ENCODE data around the gene KCNJ11. TPM values are rescaled to one million over a fixed set of nuclear protein-coding genes. Genes with fewer than 3 reads are reported as not detected.

The KCNJ11 gene
- total RNA-seq, 1 donor from 2014 or later = 29.2 TPM

DNA sequence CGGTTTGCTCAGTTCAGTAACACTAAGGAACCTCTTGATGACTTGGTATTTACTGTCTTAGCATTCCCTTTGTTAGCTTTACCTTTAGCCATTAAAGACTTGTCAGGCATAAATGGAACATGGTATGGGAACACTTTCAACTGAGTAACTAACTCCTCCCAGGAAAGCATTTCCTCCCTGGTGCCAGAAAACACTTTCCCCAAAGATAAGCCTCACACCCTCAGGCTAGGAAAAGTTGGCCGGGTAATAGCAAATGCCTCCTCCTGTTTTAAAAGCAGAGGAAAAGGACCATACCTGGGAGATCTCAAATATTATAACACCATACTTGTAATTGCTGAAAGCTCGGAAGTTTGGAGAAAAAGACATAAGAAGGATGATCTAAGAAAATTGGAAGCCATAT is 12.0 kb downstream of the KCNJ11 start:
- DNase-seq (no peak), ATAC-seq (peak; percentile 77)
- intact Hi-C loops (cut with micrococcal nuclease) = no loop called here

DNA sequence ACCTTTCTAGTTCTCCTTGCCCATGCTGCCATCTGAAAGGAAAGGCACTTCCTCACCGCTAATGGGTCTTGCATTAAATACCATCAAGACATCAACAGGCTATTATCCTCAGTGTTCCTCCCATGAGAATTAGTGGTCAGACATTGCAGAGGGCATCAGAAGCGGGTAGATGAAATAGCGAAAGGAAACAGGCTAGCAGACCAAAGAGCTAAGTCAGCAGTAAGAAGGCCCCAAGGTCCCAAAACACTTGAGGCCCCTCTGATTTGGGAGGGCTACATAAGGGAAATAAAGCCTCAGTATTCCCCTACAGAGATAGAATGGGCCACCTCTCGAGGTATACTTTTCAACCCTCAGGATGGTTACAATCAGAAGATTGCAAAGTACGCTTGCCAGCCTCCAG is 12.9 kb downstream of the KCNJ11 start:
- no peak for ATAC-seq
- intact Hi-C loops (cut with micrococcal nuclease) = no loop called here
- DNase-seq = no peak

DNA sequence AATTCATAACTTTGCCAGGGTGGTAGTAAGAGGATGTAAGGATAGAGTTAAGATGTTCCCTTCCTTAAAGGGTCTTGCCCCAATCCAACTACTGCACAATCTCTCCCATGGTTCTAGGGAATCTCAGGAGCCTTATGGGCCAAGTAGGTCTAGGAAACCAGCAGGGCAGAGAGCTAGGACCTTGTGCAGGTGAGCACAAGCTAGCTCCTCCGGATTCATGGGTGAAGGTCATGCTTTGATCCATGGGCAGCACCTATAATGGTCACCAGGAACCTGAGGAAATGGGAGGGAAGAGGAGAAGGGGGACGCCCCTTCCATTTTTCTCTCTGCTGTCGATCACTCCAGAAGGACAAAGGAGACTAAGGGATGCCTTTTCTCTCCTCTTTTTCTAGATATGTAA is 16.8 kb downstream of the KCNJ11 start:
- ATAC-seq (no peak), DNase-seq (no peak)
- intact Hi-C loops (cut with micrococcal nuclease) = no loop called here

DNA sequence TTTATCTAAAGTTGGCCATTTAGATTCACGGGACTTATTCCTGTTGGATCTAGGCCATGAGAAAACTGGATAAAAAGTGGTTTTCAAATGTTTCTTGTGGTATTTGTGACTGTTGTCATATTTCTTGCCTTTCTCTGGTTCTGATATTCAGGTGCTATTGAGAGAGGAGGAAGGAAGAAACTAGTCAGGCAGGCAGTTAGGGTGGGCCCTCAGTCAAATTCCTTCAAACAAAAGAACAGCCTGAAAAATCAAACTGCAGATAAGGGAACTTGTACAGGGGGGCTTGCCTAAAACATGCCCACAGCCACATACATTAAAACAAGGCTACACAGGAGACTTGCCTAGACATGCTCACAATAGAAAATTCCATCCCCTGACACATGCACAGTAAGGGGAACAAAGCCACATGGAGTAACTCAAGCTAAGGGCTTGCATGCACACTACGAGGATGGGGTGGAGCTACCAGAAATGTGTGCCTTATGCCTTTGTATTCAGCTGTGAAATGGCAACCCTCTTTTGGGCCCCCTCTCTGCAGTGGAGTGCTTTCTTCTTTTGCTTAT is 18.7 kb downstream of the KCNJ11 start:
- no peak for ATAC-seq
- DNase-seq = no peak
- intact Hi-C loops (cut with micrococcal nuclease) = no loop called here

DNA sequence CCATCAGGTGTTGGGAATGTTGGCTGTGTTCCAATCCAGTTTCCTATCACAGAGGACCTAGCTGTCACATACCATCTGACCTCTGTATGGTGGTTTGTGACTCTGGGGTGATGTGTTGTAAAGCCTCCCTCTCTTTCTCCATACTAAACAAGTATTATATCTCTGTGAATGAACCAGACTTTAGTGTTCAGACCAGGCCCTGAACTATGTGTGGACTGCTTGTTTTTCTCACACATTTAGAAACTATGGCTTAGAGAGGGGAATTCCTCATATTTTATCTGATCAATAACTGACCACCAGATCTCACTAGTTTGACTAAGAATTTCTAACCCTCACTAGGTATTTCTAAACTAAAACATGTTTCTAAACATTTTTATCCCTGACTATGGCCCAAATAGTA is 19.4 kb downstream of the KCNJ11 start:
- intact Hi-C loops (cut with micrococcal nuclease) = no loop called here
- ATAC-seq = no peak
- DNase-seq = no peak

DNA sequence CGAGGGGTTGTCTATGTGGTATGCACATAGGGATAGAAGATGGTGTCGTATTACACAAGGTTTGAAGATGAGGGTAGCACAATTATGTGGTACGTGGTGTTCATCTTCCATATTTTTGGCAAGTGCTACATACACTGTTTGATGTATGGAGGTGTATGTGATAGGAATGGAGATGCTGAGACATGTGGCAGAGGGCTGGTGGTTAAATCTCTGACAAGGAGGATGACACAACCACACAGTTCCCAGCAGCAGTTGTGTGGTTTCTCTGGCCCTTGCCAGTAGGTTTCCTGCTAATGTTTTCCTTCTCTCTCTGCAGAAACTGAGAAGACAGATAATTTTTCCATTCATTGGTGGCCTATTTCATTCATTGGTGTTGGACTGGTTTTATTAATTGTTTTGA is 19.9 kb downstream of the KCNJ11 start:
- DNase-seq (no peak), ATAC-seq (no peak)
- intact Hi-C loops (cut with micrococcal nuclease) = no loop called here

DNA sequence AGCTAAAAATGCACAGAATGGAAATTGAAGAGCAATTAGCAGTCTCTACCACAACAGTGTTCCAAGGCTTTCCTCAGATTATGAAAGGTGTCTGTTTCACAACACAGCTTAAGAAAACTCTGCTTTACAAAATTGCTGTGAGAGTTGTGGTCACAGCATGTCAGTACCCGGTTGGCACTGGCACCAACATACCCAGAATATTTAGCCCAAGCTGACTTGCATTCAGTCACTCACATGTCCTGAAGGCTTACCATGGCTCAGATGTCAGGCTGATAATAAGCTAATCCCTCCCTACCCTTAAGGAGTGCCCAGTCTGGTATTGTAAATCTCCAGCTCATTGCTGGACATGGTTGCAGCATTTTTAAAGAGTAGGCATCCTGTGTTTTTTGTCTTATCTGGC is 22.0 kb downstream of the KCNJ11 start:
- DNase-seq (no peak), ATAC-seq (no peak)
- intact Hi-C loops (cut with micrococcal nuclease) = no loop called here

DNA sequence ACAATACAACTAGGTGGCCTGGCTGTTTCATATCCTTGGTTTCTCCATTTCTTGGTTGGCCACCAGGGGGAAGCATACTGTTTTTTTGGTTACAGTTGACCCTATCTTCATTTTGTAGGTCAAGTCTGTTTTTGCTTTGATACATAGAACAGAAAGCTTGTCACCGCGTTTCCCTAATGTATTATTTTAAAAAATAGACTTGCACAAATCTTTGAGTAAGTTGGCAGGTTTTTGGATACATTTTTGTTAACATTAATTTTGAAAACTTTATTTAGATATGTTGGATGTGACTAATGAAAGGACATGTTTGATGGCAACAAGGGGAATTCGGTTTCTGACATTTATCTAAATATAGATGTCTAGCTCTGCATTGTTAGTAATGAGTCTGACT is 33.9 kb downstream of the KCNJ11 start:
- peak; percentile 51 for ATAC-seq
- DNase-seq = no peak
- intact Hi-C loops (cut with micrococcal nuclease) = no loop called here

DNA sequence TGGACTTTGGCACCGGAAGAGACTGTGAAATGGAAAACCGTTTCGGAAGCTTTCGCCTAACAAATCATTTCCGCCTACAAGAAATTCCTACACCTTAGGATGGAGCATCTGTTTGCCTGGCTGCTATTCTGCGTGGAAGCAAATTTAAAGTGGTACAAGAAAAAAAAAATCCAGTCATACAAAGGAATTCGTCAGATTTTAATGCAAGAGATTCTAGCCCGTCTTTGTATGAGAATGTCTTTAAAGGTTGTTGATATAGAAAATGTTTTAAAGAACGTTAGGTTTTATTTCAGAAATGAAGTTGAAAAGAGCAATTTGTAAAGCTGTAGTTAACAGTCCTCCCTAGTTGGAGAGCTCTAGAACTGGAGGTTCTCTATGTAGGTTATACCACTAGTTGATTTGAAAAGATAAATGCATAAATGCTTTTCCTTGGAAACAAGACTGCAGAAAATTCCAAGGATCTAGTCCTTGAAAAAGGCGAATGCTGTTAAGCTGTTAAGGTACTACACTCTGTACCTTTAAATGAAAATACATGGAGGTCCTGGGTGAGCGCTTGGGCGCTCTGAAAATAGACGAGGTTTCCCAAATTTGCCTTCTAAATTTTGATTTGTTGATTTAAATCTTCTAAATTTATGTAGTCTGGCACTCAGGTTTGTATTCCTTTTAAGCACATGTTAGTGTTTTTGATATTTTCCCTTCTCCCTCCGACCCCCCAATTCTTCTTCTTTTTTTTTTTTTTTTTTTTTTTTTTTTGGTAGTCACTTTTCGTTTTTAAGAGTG is 34.4 kb downstream of the KCNJ11 start:
- no peak for ATAC-seq
- intact Hi-C loops (cut with micrococcal nuclease) = no loop called here
- DNase-seq = no peak

DNA sequence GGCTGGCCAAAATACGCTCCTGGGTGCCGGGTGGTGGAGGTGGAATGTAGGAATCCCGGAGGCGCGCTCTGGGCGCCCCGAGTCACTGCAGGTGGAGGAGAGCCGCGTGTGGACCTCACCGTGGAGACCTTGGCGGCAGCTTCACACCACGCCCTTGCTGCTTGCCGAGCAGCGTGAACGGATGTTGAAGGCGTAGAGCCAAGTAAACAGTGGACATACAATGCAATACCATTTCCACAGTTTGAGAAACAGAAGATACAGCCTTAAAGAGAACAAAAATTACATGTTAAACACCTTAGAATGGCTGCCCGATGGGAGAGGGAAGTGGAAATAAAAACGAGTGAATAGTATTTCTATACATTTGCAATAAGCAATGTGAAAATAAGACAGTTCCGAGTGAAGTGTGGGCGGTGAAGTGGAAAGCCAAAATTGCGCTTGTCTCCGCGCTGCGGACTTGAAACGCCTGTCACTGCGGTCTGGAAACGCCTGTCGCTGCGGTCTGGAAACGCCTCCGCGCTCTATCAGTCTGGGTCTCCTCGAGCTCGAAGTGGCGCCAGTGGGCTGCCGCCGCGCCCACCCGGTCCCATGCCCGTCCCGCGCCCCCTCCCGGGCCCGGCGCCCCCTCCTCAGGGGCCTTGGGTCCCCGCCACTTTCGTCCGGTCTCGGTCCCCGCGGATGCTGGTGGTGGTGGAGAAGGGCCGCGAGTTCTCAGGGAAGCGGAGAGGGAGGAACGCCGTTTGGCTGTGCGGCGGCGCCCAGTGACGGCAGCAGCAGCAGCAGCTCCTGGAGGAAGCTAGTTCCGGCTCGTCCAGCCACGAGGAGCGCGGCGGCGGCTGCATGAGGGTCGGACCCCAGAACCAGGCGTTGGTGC is 35.3 kb downstream of the KCNJ11 start:
- DNase-seq = peak; percentile 84
- intact Hi-C loops (cut with micrococcal nuclease) = no loop called here
- ATAC-seq = peak; percentile 86

DNA sequence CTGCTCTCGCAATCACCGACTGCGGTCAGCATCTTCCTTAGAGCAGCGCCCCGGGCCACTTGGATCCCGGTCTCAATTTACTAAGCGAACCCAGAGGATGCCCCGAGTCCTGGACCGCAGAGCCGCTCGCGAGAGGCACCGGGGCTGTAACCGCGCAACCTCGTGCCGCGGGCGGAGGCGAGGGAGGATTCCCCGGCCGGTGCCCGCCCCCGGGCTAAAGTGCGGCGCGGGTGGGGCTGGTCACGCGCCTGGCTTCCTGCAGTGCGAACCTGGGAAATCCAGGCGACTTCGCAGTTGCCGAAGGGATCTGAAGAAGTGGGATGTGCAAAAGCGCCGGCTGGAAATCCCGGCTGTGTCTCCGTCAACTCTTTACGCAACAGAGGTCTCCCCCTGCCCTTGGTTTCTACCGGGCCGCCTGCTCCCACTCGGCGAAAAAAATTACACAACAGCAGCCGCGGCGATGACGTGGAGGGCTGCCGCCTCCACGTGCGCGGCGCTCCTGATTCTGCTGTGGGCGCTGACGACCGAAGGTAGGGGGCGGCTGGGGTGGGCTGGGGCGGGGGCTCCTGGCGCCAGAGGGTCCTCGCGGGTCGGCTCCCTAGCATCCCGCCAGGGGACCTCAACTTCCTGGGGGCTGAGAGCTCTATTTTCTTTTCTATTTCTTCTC is 36.8 kb downstream of the KCNJ11 start, which contains the start of gene NCR3LG1:
Gene NCR3LG1 (plus strand): TSS at position 291 of the 667 bp plus-strand sequence. CDS start 170 bp downstream, at position 461.
- ATAC-seq = peak; percentile 59
- intact Hi-C loops (cut with micrococcal nuclease) = no loop called here
- DNase-seq = peak; percentile 68

DNA sequence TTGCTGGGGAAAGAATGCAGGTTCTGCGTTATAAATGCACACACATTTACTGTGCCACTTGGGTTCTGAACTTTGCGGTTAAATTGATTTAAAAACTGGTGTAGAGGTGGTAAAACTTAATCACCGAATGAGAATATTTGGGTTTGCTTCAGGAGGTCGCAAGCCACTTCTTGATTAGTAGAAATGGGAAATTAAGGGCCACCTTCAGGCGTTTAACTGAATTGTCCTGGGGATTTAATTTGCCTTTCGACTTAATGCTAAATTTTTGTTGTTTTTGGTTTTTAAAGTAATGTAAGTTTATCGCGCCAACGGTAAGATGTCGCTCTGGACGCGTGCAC is 37.3 kb downstream of the KCNJ11 start:
- intact Hi-C loops (cut with micrococcal nuclease) = no loop called here
- ATAC-seq (no peak), DNase-seq (no peak)

DNA sequence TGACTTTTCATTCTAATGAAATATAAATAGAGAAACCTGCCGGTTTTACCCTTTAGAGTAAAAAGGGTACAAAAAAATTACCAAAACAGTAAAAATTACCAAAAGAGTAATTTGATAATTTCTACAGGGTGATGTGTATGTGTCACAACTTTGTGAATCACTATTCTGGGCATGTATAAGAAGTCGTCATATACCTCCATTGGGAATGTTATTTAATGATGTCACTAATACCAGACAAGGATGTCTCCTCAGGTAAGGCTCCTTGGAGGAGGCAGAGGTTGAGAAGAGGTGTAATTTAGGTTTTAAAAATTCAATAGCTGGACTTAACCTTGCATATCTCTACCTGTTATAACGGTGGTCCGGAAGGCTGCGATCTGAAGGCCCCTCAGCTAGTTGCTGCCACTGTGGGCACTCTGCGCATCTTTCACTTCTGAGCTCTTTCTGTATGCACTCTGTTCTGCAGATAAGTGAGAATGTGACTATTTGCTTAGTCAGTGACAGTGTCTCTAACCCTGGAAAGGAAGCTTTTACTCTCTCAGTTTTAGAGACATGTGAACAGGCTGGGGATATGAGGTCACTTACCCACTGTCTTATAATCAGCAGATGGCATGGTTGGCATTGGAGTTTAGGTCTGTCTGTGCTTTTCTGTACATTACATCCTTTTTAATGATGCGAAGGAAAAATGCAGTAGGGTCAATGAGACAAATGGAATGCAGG is 37.8 kb downstream of the KCNJ11 start:
- ATAC-seq (no peak), DNase-seq (no peak)
- intact Hi-C loops (cut with micrococcal nuclease) = no loop called here

DNA sequence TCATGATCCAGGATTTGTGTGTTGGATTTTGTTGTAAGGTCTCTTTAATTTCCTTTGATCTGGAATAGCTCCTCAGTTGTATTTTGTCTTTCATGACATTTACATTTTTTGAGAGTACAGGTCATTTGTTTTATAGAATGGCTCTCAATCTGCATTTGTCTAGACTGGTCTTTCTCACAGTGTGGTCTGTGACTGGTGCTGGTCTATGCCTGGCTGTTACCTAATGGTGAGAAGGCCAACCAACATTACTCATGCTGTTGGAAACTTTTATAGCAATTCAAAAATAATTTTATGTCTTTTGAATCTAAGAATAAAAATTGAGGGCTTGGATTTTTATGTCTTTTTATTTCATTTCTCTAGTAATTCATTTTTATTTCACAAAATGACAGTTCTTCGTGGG is 40.8 kb downstream of the KCNJ11 start:
- DNase-seq = no peak
- intact Hi-C loops (cut with micrococcal nuclease) = no loop called here
- ATAC-seq = no peak

DNA sequence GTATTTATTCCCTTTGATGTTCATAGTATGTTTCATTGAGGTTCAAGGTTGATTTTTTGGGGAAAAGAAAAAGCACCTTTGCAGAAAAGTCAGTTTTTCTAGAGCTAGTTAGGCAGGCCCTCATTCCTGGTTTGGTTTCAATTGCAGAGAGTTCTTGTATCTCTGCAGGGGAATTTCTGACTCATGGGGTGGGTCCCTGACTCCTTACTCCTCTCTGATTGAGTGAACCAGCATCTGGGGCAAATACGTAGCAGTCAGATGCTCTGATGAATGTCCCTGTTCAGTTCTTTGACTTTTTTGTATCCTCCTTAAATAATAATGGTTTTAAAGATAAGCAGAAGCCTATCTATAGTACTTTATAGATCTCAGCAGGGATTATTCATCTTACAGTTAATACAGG is 44.6 kb downstream of the KCNJ11 start:
- intact Hi-C loops (cut with micrococcal nuclease) = no loop called here
- no peak for DNase-seq
- ATAC-seq = no peak

DNA sequence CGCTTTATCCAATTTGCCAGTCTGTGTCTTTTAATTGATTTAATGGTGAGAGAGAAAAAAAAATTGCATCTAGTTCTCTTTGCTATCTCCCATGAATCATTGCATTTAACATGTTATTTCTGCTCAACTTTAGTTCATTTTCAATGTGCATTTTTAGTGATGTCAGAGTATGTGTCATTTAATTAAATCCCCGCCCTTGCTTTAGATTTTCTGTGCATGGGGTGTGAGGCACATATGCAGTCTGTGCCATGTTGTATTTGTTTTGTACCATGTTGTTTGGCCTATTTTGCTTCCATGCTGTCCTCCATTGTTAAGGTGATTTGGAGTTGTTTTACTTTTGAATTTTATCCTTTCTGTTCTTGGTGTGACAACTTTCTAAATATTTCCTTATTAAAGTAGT is 45.2 kb downstream of the KCNJ11 start:
- intact Hi-C loops (cut with micrococcal nuclease) = no loop called here

More for the DNA sequence above, 45.2 kb downstream of the KCNJ11 start:
- ATAC-seq = no peak
- no peak for DNase-seq
